OCI-LY1 (cell line): ENCODE measurements around the gene COG4.
A peak's percentile ranks its signal among the peaks of the same experiment; 100 is the strongest.

ENCODE experiments used
- H2AFZ ChIP-seq: fragments of 200-600 bp; sonication (generic), shearing (Covaris generic); 2 replicates; pipeline ENCODE4 v1.6.0; 2014; ENCODE audit warnings: antibody characterized with exemption, mild to moderate bottlenecking, low read length
- H3F3A ChIP-seq: fragments of 200-600 bp; sonication (generic), shearing (Covaris generic); 2 replicates; pipeline ENCODE4 v1.6.0; 2014; ENCODE audit warnings: mild to moderate bottlenecking, antibody characterized with exemption, low read length, moderate library complexity; ENCODE audit not compliant: insufficient read depth
- H3K27ac ChIP-seq: fragments of 200-600 bp; sonication (generic); 2 replicates; pipeline ENCODE4 v1.5.1; 2014; ENCODE audit warnings: low read length, mixed run types, mild to moderate bottlenecking, low read depth; ENCODE audit not compliant: poor library complexity, severe bottlenecking
- H3K27me3 ChIP-seq: fragments of 200-600 bp; sonication (generic); 2 replicates; pipeline ENCODE4 v1.6.0; 2014; ENCODE audit warnings: antibody characterized with exemption, mild to moderate bottlenecking, low read length, moderate library complexity; ENCODE audit not compliant: insufficient read depth
- H3K36me3 ChIP-seq: fragments of 200-600 bp; sonication (generic); 2 replicates; pipeline ENCODE4 v1.6.1; 2014; ENCODE audit warnings: mild to moderate bottlenecking, antibody characterized with exemption, low read length, moderate library complexity, mixed read lengths; ENCODE audit not compliant: insufficient read depth
- H3K4me1 ChIP-seq: fragments of 200-600 bp; sonication (generic); 2 replicates; pipeline ENCODE4 v1.5.1; 2014; ENCODE audit warnings: mild to moderate bottlenecking, low read length, moderate library complexity; ENCODE audit not compliant: insufficient read depth, severe bottlenecking
- H3K4me2 ChIP-seq: fragments of 200-600 bp; sonication (generic), shearing (Covaris generic); 2 replicates; pipeline ENCODE4 v1.6.1; 2014; ENCODE audit warnings: low read length
- H3K4me3 ChIP-seq: fragments of 200-600 bp; sonication (generic); 2 replicates; pipeline ENCODE4 v1.5.1; 2014; ENCODE audit warnings: low read length, low read depth, mild to moderate bottlenecking, mixed read lengths; ENCODE audit not compliant: poor library complexity, severe bottlenecking
- H3K79me2 ChIP-seq: fragments of 200-600 bp; shearing (Covaris generic); 2 replicates; pipeline ENCODE4 v1.6.1; 2016; ENCODE audit warnings: mixed run types, low read length, mixed read lengths; ENCODE audit not compliant: insufficient read depth
- H3K9ac ChIP-seq: fragments of 200-600 bp; sonication (generic), shearing (Covaris generic); 2 replicates; pipeline ENCODE4 v1.6.1; 2014; ENCODE audit warnings: mild to moderate bottlenecking, low read length, mixed read lengths
- H3K9me2 ChIP-seq: fragments of 200-600 bp; sonication (generic), shearing (Covaris generic); 2 replicates; pipeline ENCODE4 v1.6.1; 2014; ENCODE audit warnings: low read depth, mild to moderate bottlenecking, low read length, mixed read lengths
- H3K9me3 ChIP-seq: fragments of 200-600 bp; shearing (Covaris generic); 2 replicates; pipeline ENCODE4 v1.6.1; 2014; ENCODE audit warnings: low read length, mixed read lengths
- H4K20me1 ChIP-seq: fragments of 200-600 bp; sonication (generic), shearing (Covaris generic); 2 replicates; pipeline ENCODE4 v1.6.0; 2016; ENCODE audit warnings: mild to moderate bottlenecking, low read length; ENCODE audit not compliant: insufficient read depth
- CTCF ChIP-seq: fragments of 200-600 bp; sonication (generic), shearing (Covaris generic); IDR thresholded peaks from 2 replicates; pipeline ENCODE4 v1.5.1; 2017; ENCODE audit warnings: mild to moderate bottlenecking, antibody characterized with exemption, low read length, moderate library complexity, mixed read lengths
- EZH2 ChIP-seq: fragments of 200-600 bp; sonication (generic), shearing (Covaris generic); IDR thresholded peaks from 2 replicates; pipeline ENCODE4 v1.8.0; 2017; ENCODE audit warnings: borderline replicate concordance, mixed run types, mild to moderate bottlenecking, antibody characterized with exemption, low read length, moderate library complexity, mixed read lengths

COG4 gene

GRCh38 chr16:70482624-70483023, 40.7 kb downstream of the COG4 start:
- Histone ChIP-seq H3K9me3 (no peaks in the 10 kb centered on the region), H3K4me2 (no peak overlapping the region), H3K9ac (no peak overlapping the region; the same call in 1 of the 2 replicates), H3K27me3 (no peaks in the 10 kb centered on the region), H3K4me3 (no peak overlapping the region), H3K9me2 (no peaks in the 10 kb centered on the region), H4K20me1 (no peaks in the 10 kb centered on the region), H2AFZ (no peak overlapping the region), H3K27ac (peak overlapping the region; percentile 90), H3K36me3 (peaks cover 43% of the 10 kb centered on the region), H3K79me2 (no peaks in the 10 kb centered on the region), H3K4me1 (peaks cover 32% of the 10 kb centered on the region), H3F3A (no peaks in the 10 kb centered on the region)
- TF ChIP-seq EZH2 (no peak), CTCF (no peak)

GRCh38 chr16:70481929-70482536, 41.3 kb downstream of the COG4 start:
- peaks cover 32% of the 10 kb centered on the region for H3K4me1 ChIP-seq
- H3K9me3 ChIP-seq: no peaks in the 10 kb centered on the region
- peak overlapping the region; percentile 90 for H3K27ac ChIP-seq
- H2AFZ ChIP-seq: no peak overlapping the region
- H3K9ac ChIP-seq: no peak overlapping the region
- no peaks in the 10 kb centered on the region for H4K20me1 ChIP-seq
- H3K27me3 ChIP-seq: no peaks in the 10 kb centered on the region
- no peaks in the 10 kb centered on the region for H3K9me2 ChIP-seq
- no peaks in the 10 kb centered on the region for H3F3A ChIP-seq
- TF ChIP-seq CTCF: no peak
- TF ChIP-seq EZH2: no peak
- peaks cover 43% of the 10 kb centered on the region for H3K36me3 ChIP-seq
- no peaks in the 10 kb centered on the region for H3K79me2 ChIP-seq
- no peak overlapping the region for H3K4me2 ChIP-seq
- H3K4me3 ChIP-seq: no peak overlapping the region

- Histone ChIP-seq H3K4me3 (no peak overlapping the region), H3F3A (no peaks in the 10 kb centered on the region), H2AFZ (no peak overlapping the region), H3K9ac (no peak overlapping the region), H3K9me3 (no peaks in the 10 kb centered on the region), H3K36me3 (peaks cover 53% of the 10 kb centered on the region), H3K27ac (peak overlapping the region; percentile 68), H3K4me1 (peaks cover 44% of the 10 kb centered on the region), H3K4me2 (no peak overlapping the region), H4K20me1 (no peaks in the 10 kb centered on the region), H3K79me2 (no peaks in the 10 kb centered on the region), H3K27me3 (no peaks in the 10 kb centered on the region), H3K9me2 (no peaks in the 10 kb centered on the region)
- TF ChIP-seq CTCF: no peak
- TF ChIP-seq EZH2: no peak
Observed at GRCh38 chr16:70480127-70481105, 42.9 kb downstream of the COG4 start.
